ENCODE measurements around the gene ENPP6. TPM values are rescaled to one million over a fixed set of nuclear protein-coding genes. Genes with fewer than 3 reads are reported as not detected.

ENPP6 gene
- polyA plus RNA-seq, 1 of the 3 experiments (the other 2 are of a cell fraction): not detected

- H3K9me2 ChIP-seq: no peaks in the 10 kb centered on the region
- H3K4me3 ChIP-seq (ENCODE audit: low read depth in 2 of 2, low read length in 1 of 2): no peak overlapping the region
- peaks cover 0 to 5% of the 10 kb centered on the region in 2 experiments; a peak in 1 of 4 replicates for H3K4me1 ChIP-seq (ENCODE audit: control insufficient read depth in 1 of 2, insufficient read depth in 2 of 2, low read depth in 1 of 2, low read length in 1 of 2)
- no peaks in the 10 kb centered on the region for H3K27me3 ChIP-seq (ENCODE audit: insufficient read depth)
- H3K36me3 ChIP-seq (replicated peaks in 1 of 2; ENCODE audit: control insufficient read depth in 1 of 2, insufficient read depth in 2 of 2, low read length in 1 of 2): no peaks in the 10 kb centered on the region
- TF ChIP-seq IRF3 (IDR thresholded peaks at IDR 0.05; ENCODE audit: low read depth, low read length) (no peak), GABPA (IDR thresholded peaks at IDR 0.05; ENCODE audit: low read depth) (no peak), TAF1 (IDR thresholded peaks at IDR 0.05; ENCODE audit: borderline replicate concordance, low read depth, low read length) (no peak), EP300 (IDR thresholded peaks at IDR 0.05; ENCODE audit: borderline replicate concordance in 1 of 2, low read depth in 1 of 2, low read length in 1 of 2) (no peak), FOXJ3 (CRISPR knock-in tag; IDR thresholded peaks at IDR 0.05) (no peak)
- H2AFZ ChIP-seq (ENCODE audit: low read depth): no peak overlapping the region
- 72% methylated on average over 6 of the region's 6 CpGs for WGBS (ENCODE audit: low lambda C conversion rate)
- ChIA-PET CTCF (interaction anchor here (1.0 to 7.5 kb wide), 8 partner anchors 23 to 328 kb away, joined by 3 to 158 read pairs (median 6); no protein-coding TSS in a partner anchor), POLR2A (no interaction called here)
- H3K9ac ChIP-seq: no peak overlapping the region
- no peaks in the 10 kb centered on the region for H3K9me3 ChIP-seq
- no peaks in the 10 kb centered on the region for H3K79me2 ChIP-seq (ENCODE audit: insufficient read depth)
- no peak overlapping the region for H3K4me2 ChIP-seq
- H3F3A ChIP-seq (replicated peaks; ENCODE audit: insufficient read depth): no peaks in the 10 kb centered on the region
- no peak overlapping the region for H3K27ac ChIP-seq (ENCODE audit: low read depth in 2 of 2, low read length in 1 of 2)
- DNase-seq: no peak
- no peaks in the 10 kb centered on the region for H4K20me1 ChIP-seq (ENCODE audit: insufficient read depth)
Observed at GRCh38 chr4:184166736-184167135, 50.9 kb downstream of the ENPP6 start.

GRCh38 chr4:184165291-184165690 is 52.4 kb downstream of the ENPP6 start:
- Histone ChIP-seq H2AFZ (ENCODE audit: low read depth) (no peak overlapping the region), H3K9me2 (no peaks in the 10 kb centered on the region), H3K9me3 (no peaks in the 10 kb centered on the region), H3F3A (replicated peaks; ENCODE audit: insufficient read depth) (no peaks in the 10 kb centered on the region), H3K9ac (no peak overlapping the region), H3K4me1 (ENCODE audit: control insufficient read depth in 1 of 2, insufficient read depth in 2 of 2, low read depth in 1 of 2, low read length in 1 of 2) (peaks cover 0 to 5% of the 10 kb centered on the region in 2 experiments; a peak in 1 of 4 replicates), H4K20me1 (ENCODE audit: insufficient read depth) (no peaks in the 10 kb centered on the region), H3K4me2 (peak overlapping the region; percentile 13; the same call in 1 of the 2 replicates), H3K27me3 (ENCODE audit: insufficient read depth) (no peaks in the 10 kb centered on the region), H3K36me3 (replicated peaks in 1 of 2; ENCODE audit: control insufficient read depth in 1 of 2, insufficient read depth in 2 of 2, low read length in 1 of 2) (no peaks in the 10 kb centered on the region), H3K79me2 (ENCODE audit: insufficient read depth) (no peaks in the 10 kb centered on the region), H3K4me3 (ENCODE audit: low read depth in 2 of 2, low read length in 1 of 2) (no peak overlapping the region), H3K27ac (ENCODE audit: low read depth in 2 of 2, low read length in 1 of 2) (no peak overlapping the region)
- CTCF ChIA-PET: interaction anchor here (1.0 to 7.5 kb wide), 10 partner anchors 11 to 661 kb away, joined by 3 to 158 read pairs (median 4); no protein-coding TSS in a partner anchor
- 42% methylated on average over 8 of the region's 8 CpGs for WGBS (ENCODE audit: low lambda C conversion rate)
- DNase-seq: no peak
- POLR2A ChIA-PET: no interaction called here
- no peak for TF ChIP-seq SIN3A (IDR thresholded peaks at IDR 0.05; ENCODE audit: borderline replicate concordance, low read depth, low read length)
- no peak for TF ChIP-seq ZBTB33 (IDR thresholded peaks at IDR 0.05; ENCODE audit: borderline replicate concordance, low read depth)
- no peak for TF ChIP-seq RXRA (IDR thresholded peaks at IDR 0.05; ENCODE audit: borderline replicate concordance, low read depth)
- TF ChIP-seq PBX3 (IDR thresholded peaks at IDR 0.05): peak; percentile 21; the same call in 1 of the 2 replicates
- no peak for TF ChIP-seq MEF2A (IDR thresholded peaks at IDR 0.05; ENCODE audit: borderline replicate concordance, low read depth)
- TF ChIP-seq IRF3 (IDR thresholded peaks at IDR 0.05; ENCODE audit: low read depth, low read length): no peak
- TF ChIP-seq EP300 (IDR thresholded peaks at IDR 0.05; ENCODE audit: borderline replicate concordance in 1 of 2, low read depth in 1 of 2, low read length in 1 of 2): peak in 1 of 2 experiments; percentile 35; a peak in 1 of 4 replicates
- no peak for TF ChIP-seq ELF1 (IDR thresholded peaks at IDR 0.05)
- TF ChIP-seq POLR2AphosphoS5 (IDR thresholded peaks at IDR 0.05; ENCODE audit: low read depth, low read length): no peak
- TF ChIP-seq CHD2 (IDR thresholded peaks at IDR 0.05; ENCODE audit: low read length, partially characterized antibody): no peak
- TF ChIP-seq NFIC (IDR thresholded peaks at IDR 0.05; ENCODE audit: borderline replicate concordance): 0 out of 2 replicates have a peak, but pooled peaks have one; percentile 14
- TF ChIP-seq REST (IDR thresholded peaks at IDR 0.05; ENCODE audit: low read depth, low read length): no peak
- TF ChIP-seq TAF1 (IDR thresholded peaks at IDR 0.05; ENCODE audit: borderline replicate concordance, low read depth, low read length): no peak
- TF ChIP-seq TCF12 (IDR thresholded peaks at IDR 0.05): peak; percentile 55
- peak; percentile 40; the same call in 1 of the 2 replicates for TF ChIP-seq JUND (IDR thresholded peaks at IDR 0.05)
- no peak for TF ChIP-seq RFX5 (IDR thresholded peaks at IDR 0.05; ENCODE audit: low read length)

All from SK-N-SH (cell line).